Sciatic nerve (tissue), 2 donors: ENCODE results near the gene NUDT4. TPM values are rescaled to one million over a fixed set of nuclear protein-coding genes. Genes with fewer than 3 reads are reported as not detected.
A peak's percentile ranks its signal among the peaks of the same experiment; 100 is the strongest.
"Not testable (repeated sequence)": the region's sequence is repeated elsewhere in the genome, so short reads cannot be mapped to it uniquely, and the experiment has no call there.

Source experiments
- ATAC-seq: fragments of 200-7000 bp; cut with Tn5 transposase; one replicate; pipeline ENCODE4 v1.9.1; 2020; ENCODE audit warnings: mild to moderate bottlenecking, moderate library complexity
- DNase-seq: peaks from one replicate; pipeline ENCODE4 v3.0.0-alpha.2; 2020; ENCODE audit warnings: low spot score
- intact Hi-C: fragments of 100-400 bp; cut with DNase I; formaldehyde crosslinking; loops from one replicate; pipeline ENCODE4 v1.14.2; 2022
- total RNA-seq: library from RNA; stranded (reverse); fragmentation: NEBNext Ultra II Directional; extraction: Animal tissue kit (Norgen Biotek cat#: 25700); gene quantifications from one replicate; pipeline ENCODE4 v1.2.1, GENCODE V29; 2021
- donor health status: DM: no; HTN: no; CAD: no.
- donor health status: DM: no; HTN: no; CAD: no.

NUDT4 gene
- total RNA-seq, 1 donor from 2014 or later: 50.0 TPM

GRCh38 chr12:93390031-93390430 is 12.3 kb downstream of the NUDT4 start:
- ATAC-seq (no peak), DNase-seq (no peak)
- intact Hi-C loops: loop anchor here (10.0 kb wide), 1 partner anchor 405 kb away; no protein-coding TSS in a partner anchor

- no peak for DNase-seq
- ATAC-seq: no peak
- intact Hi-C loops: loop anchor here (10.0 kb wide), 1 partner anchor 406 kb away; no protein-coding TSS in a partner anchor
These were observed 13.0 kb downstream of the NUDT4 start for GRCh38 chr12:93390549-93391297.

GRCh38 chr12:93393425-93393824 is 15.7 kb downstream of the NUDT4 start:
- DNase-seq (no peak), ATAC-seq (no peak)
- intact Hi-C loops: loop anchor here (10.0 kb wide), 1 partner anchor 409 kb away; no protein-coding TSS in a partner anchor

- no peak for DNase-seq
- no peak for ATAC-seq
- intact Hi-C loops: loop anchor here (10.0 kb wide), 1 partner anchor 413 kb away; no protein-coding TSS in a partner anchor
These were observed 19.7 kb downstream of the NUDT4 start for GRCh38 chr12:93397412-93397811.

GRCh38 chr12:93399183-93399863 is 21.6 kb downstream of the NUDT4 start:
- intact Hi-C loops: loop anchor here (10.0 kb wide), 1 partner anchor 415 kb away; no protein-coding TSS in a partner anchor
- not testable (repeated sequence) for DNase-seq
- peak; percentile 97 for ATAC-seq

GRCh38 chr12:93402333-93403311 is 24.9 kb downstream of the NUDT4 start:
- DNase-seq (no peak), ATAC-seq (no peak)
- intact Hi-C loops: no loop called here

GRCh38 chr12:93403988-93404803 is 26.5 kb downstream of the NUDT4 start:
- peak; percentile 63 for ATAC-seq
- no peak for DNase-seq
- intact Hi-C loops: no loop called here

GRCh38 chr12:93404961-93405849 is 27.5 kb downstream of the NUDT4 start:
- no peak for DNase-seq
- intact Hi-C loops: no loop called here
- ATAC-seq: peak; percentile 40

- ATAC-seq: no peak
- no peak for DNase-seq
- intact Hi-C loops: no loop called here
These were observed 29.6 kb downstream of the NUDT4 start for GRCh38 chr12:93407054-93407962.

GRCh38 chr12:93407963-93408283 is 30.2 kb downstream of the NUDT4 start:
- ATAC-seq (no peak), DNase-seq (no peak)
- intact Hi-C loops: no loop called here

GRCh38 chr12:93408813-93409212 is 31.1 kb downstream of the NUDT4 start:
- DNase-seq (no peak), ATAC-seq (no peak)
- intact Hi-C loops: no loop called here

- DNase-seq, intact Hi-C loops, ATAC-seq: not testable (repeated sequence)
These were observed 31.8 kb downstream of the NUDT4 start for GRCh38 chr12:93409343-93410187.

- intact Hi-C loops, DNase-seq, ATAC-seq: not testable (repeated sequence)
These were observed 33.3 kb downstream of the NUDT4 start for GRCh38 chr12:93411060-93411459.

- ATAC-seq, intact Hi-C loops, DNase-seq: not testable (repeated sequence)
These were observed 34.7 kb downstream of the NUDT4 start for GRCh38 chr12:93412396-93412795.

GRCh38 chr12:93413064-93413463 is 35.3 kb downstream of the NUDT4 start:
- intact Hi-C loops: no loop called here
- DNase-seq: no peak
- no peak for ATAC-seq
